Measurements from ENCODE around the gene ARHGAP36. TPM values are rescaled to one million over a fixed set of nuclear protein-coding genes. Genes with fewer than 3 reads are reported as not detected.

ARHGAP36 gene, protein sequence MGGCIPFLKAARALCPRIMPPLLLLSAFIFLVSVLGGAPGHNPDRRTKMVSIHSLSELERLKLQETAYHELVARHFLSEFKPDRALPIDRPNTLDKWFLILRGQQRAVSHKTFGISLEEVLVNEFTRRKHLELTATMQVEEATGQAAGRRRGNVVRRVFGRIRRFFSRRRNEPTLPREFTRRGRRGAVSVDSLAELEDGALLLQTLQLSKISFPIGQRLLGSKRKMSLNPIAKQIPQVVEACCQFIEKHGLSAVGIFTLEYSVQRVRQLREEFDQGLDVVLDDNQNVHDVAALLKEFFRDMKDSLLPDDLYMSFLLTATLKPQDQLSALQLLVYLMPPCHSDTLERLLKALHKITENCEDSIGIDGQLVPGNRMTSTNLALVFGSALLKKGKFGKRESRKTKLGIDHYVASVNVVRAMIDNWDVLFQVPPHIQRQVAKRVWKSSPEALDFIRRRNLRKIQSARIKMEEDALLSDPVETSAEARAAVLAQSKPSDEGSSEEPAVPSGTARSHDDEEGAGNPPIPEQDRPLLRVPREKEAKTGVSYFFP
- total RNA-seq: not detected in 2 replicates

DNA sequence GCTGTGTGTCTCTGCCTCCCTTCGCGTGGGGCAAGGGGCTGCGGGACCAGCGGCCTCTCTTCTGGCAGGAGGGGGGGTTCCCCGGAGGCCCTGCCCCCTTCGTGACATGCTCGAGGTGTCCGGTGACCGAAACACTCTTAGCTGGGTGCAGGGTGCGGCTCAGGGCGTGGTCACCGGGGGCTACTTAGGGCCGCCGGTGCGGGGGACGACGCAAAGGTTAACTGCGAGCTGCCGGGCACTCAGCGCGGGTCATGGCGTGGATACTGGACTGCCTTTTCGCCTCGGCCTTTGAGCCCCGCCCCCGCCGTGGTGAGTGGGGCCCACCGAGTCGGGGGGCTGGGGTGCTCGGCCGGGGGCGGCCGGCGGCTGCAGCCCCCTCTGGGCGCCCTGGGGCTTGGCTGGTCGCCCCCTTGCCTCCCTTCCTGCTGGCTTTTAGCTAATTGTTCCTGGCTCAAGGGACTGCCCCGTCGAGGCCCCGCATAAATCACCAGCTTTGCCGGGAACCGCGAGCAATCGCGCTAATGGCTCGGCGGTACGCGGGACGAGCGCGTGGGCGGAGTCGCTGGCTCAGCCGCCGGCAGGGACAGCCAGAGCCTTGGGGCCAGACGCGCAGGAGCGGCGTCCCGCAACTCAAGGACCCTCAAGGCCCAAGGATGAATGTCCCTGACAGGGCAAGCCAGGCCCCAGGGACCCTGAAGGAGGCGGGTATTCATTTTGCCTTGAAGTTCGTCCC is at the start of gene ARHGAP36:
Gene ARHGAP36 (plus strand): TSS at position 211 of the 733 bp plus-strand sequence. CDS start 23,320 bp downstream, outside the sequence.

Other genes with a start within 250 kb of the ARHGAP36 start
- gene ENOX2, start 155.1 kb upstream of the ARHGAP36 start, total RNA-seq: 10.4 and 12.2 TPM in 2 replicates
- gene IGSF1, start 231.0 kb downstream of the ARHGAP36 start, total RNA-seq: 0.11 TPM in 1 of 2 replicates, not detected in the other